Esophagus muscularis mucosa (tissue), 4 donors: Measurements from ENCODE around the gene MRPL55. TPM values are rescaled to one million over a fixed set of nuclear protein-coding genes. Genes with fewer than 3 reads are reported as not detected.

ENCODE experiments used
- DNase-seq: peaks from one replicate; pipeline ENCODE4 v3.0.0-alpha.2; 2017; ENCODE audit errors: extremely low spot score
- H3K27ac ChIP-seq, 4 donors: fragments of 200-600 bp; sonication (generic); replicated peaks in 1 of 4; 1 replicate in 3 of 4; 2 replicates in 1 of 4; pipeline ENCODE4 v1.5.1; 2016 to 2019; ENCODE audit warnings: mild to moderate bottlenecking in 1 of 4
- H3K27me3 ChIP-seq, 4 donors: fragments of 200-600 bp; sonication (generic); one replicate each; pipeline versions ENCODE4 v1.5.1 to v1.6.0; 2016 to 2019
- H3K36me3 ChIP-seq, 4 donors: fragments of 200-600 bp; sonication (generic); one replicate each; pipeline ENCODE4 v1.5.1; 2016 to 2019
- H3K4me1 ChIP-seq, 4 donors: fragments of 200-600 bp; sonication (generic); one replicate each; pipeline ENCODE4 v1.5.1; 2016 to 2019
- H3K4me3 ChIP-seq, 4 donors: fragments of 200-600 bp; sonication (generic); 1 replicate in 2 of 4; 2 replicates in 2 of 4; pipeline ENCODE4 v1.5.1; 2016 to 2019; ENCODE audit warnings: mild to moderate bottlenecking in 4 of 4, moderate library complexity in 1 of 4
- H3K9me3 ChIP-seq, 4 donors: fragments of 200-600 bp; sonication (generic); 1 replicate in 3 of 4; 2 replicates in 1 of 4; pipeline ENCODE4 v1.5.1; 2016 to 2019
- CTCF ChIP-seq, 3 experiments: fragments of 200-600 bp in 2 of 3; fragments of 450-650 bp in 1 of 3; sonication (generic) in 2 of 3; IDR thresholded peaks; one replicate each; pipeline ENCODE4 v1.5.1; 2017 to 2019; ENCODE audit warnings: antibody characterized with exemption in 3 of 3, mild to moderate bottlenecking in 2 of 3, moderate library complexity in 1 of 3
- EP300 ChIP-seq: sonication (generic); formaldehyde crosslinking; IDR thresholded peaks from one replicate; pipeline ENCODE4 v1.6.1; 2017; ENCODE audit warnings: antibody characterized with exemption
- POLR2A ChIP-seq: fragments of 450-650 bp; IDR thresholded peaks from one replicate; pipeline ENCODE4 v1.6.1; 2017; ENCODE audit warnings: antibody characterized with exemption, moderate library complexity, mild to moderate bottlenecking, low read depth
- POLR2AphosphoS5 ChIP-seq, 2 donors: sonication (generic); formaldehyde crosslinking; IDR thresholded peaks; one replicate each; pipeline ENCODE4 v1.6.1; 2017; ENCODE audit warnings: antibody characterized with exemption in 2 of 2
- WGBS: methylation state at CpG from one replicate; pipeline ENCODE4 v1.1.5; 2018; 5-methylcytosine and 5-hydroxymethylcytosine counted together
- intact Hi-C: fragments of 100-400 bp; cut with DNase I; formaldehyde crosslinking; loops from one replicate; pipeline ENCODE4 v1.15.1; 2023
- total RNA-seq, 4 donors: library from RNA; depleted of rRNA; stranded (reverse); fragments of >200 nt; gene quantifications; one replicate each; pipeline versions ENCODE4 v1.1.0 to v1.2.1, GENCODE V29; 2016

Gene MRPL55
- total RNA-seq, 4 donors from 2014 or later = 52.3 to 64.9 (median 60.1) TPM

GRCh38 chr1:228063251-228064191, 45.6 kb downstream of the MRPL55 start:
- peaks cover 8 to 23% (median 21%) of the 10 kb centered on the region in 4 donors for H3K4me1 ChIP-seq
- WGBS = 92% methylated on average over 7 of the region's 15 CpGs
- H3K9me3 ChIP-seq = no peaks in the 10 kb centered on the region
- intact Hi-C loops = no loop called here
- no peak overlapping the region for H3K27ac ChIP-seq
- H3K36me3 ChIP-seq = no peaks in the 10 kb centered on the region
- H3K4me3 ChIP-seq = no peak overlapping the region
- TF ChIP-seq CTCF (IDR thresholded peaks at IDR 0.05) (no peak), EP300 (no peak), POLR2A (no peak), POLR2AphosphoS5 (IDR thresholded peaks at IDR 0.05) (no peak)
- no peak for DNase-seq
- H3K27me3 ChIP-seq = peaks cover 11 to 100% (median 78%) of the 10 kb centered on the region in 4 donors

- intact Hi-C loops = no loop called here
- 67% methylated on average over 4 of the region's 4 CpGs for WGBS
- no peak overlapping the region for H3K27ac ChIP-seq
- no peaks in the 10 kb centered on the region for H3K9me3 ChIP-seq
- H3K36me3 ChIP-seq = no peaks in the 10 kb centered on the region
- peaks cover 8 to 23% (median 21%) of the 10 kb centered on the region in 4 donors for H3K4me1 ChIP-seq
- TF ChIP-seq POLR2AphosphoS5 (IDR thresholded peaks at IDR 0.05) (no peak), POLR2A (no peak), EP300 (no peak), CTCF (IDR thresholded peaks at IDR 0.05) (no peak)
- H3K4me3 ChIP-seq = no peak overlapping the region
- peaks cover 11 to 100% (median 80%) of the 10 kb centered on the region in 4 donors for H3K27me3 ChIP-seq
- DNase-seq = no peak
These were observed 46.3 kb downstream of the MRPL55 start for GRCh38 chr1:228062812-228063211.

GRCh38 chr1:228062085-228062791, 46.9 kb downstream of the MRPL55 start:
- Histone ChIP-seq H3K36me3 (no peaks in the 10 kb centered on the region), H3K4me3 (no peak overlapping the region), H3K9me3 (no peaks in the 10 kb centered on the region), H3K27ac (no peak overlapping the region), H3K27me3 (peaks cover 11 to 100% (median 78%) of the 10 kb centered on the region in 4 donors), H3K4me1 (peaks cover 8 to 23% (median 21%) of the 10 kb centered on the region in 4 donors)
- TF ChIP-seq POLR2AphosphoS5 (IDR thresholded peaks at IDR 0.05) = no peak
- 81% methylated on average over 3 of the region's 9 CpGs for WGBS
- intact Hi-C loops = no loop called here
- no peak for DNase-seq

- Histone ChIP-seq H3K27ac (no peak overlapping the region), H3K36me3 (no peaks in the 10 kb centered on the region), H3K4me1 (peaks cover 8 to 23% (median 21%) of the 10 kb centered on the region in 4 donors), H3K9me3 (no peaks in the 10 kb centered on the region), H3K27me3 (peaks cover 11 to 98% (median 75%) of the 10 kb centered on the region in 4 donors), H3K4me3 (no peak overlapping the region)
- WGBS = 85% methylated on average over 10 of the region's 10 CpGs
- intact Hi-C loops = no loop called here
- DNase-seq = no peak
- TF ChIP-seq POLR2AphosphoS5 (IDR thresholded peaks at IDR 0.05) (no peak), EP300 (no peak), CTCF (IDR thresholded peaks at IDR 0.05) (no peak), POLR2A (no peak)
These were observed 47.6 kb downstream of the MRPL55 start for GRCh38 chr1:228061411-228062084.
